Activated T-cell treated with anti-CD3 and anti-CD28 coated beads, Interleukin-2, amount 50 U/mL, for 72 hours (primary cell): ENCODE measurements around the gene PTTG1IP. TPM values are rescaled to one million over a fixed set of nuclear protein-coding genes. Genes with fewer than 3 reads are reported as not detected.

Source experiments
- ATAC-seq, 2 donors: fragments of 150-1000 bp; cut with Tn5 transposase; replicated peaks in 1 of 2; 2 replicates each; pipeline ENCODE4 v1.10.0; 2021; ENCODE audit warnings: moderate library complexity in 2 of 2, mild to moderate bottlenecking in 1 of 2
- DNase-seq, 2 donors: peaks; one replicate each; pipeline ENCODE4 v3.0.0; 2021 to 2022; ENCODE audit warnings: mixed read lengths in 1 of 2
- H3K27ac Mint-ChIP-seq: one replicate; pipeline ENCODE4 v1.8.0; 2022; ENCODE audit warnings: mild to moderate bottlenecking, moderate library complexity, mixed read lengths
- H3K27me3 Mint-ChIP-seq: one replicate; pipeline ENCODE4 v1.8.0; 2022; ENCODE audit warnings: low read depth, mixed read lengths
- H3K36me3 Mint-ChIP-seq, 2 donors: one replicate each; pipeline ENCODE4 v1.8.0; 2022; ENCODE audit warnings: mixed read lengths in 2 of 2, mild to moderate bottlenecking in 1 of 2; ENCODE audit not compliant: insufficient read depth in 2 of 2
- H3K4me1 Mint-ChIP-seq: one replicate; pipeline ENCODE4 v1.8.0; 2022; ENCODE audit warnings: low read depth, mixed read lengths
- H3K4me3 Mint-ChIP-seq, 2 donors: one replicate each; pipeline ENCODE4 v1.8.0; 2022; ENCODE audit warnings: mild to moderate bottlenecking in 2 of 2, mixed read lengths in 2 of 2, moderate library complexity in 2 of 2
- H3K9me3 Mint-ChIP-seq, 2 donors: one replicate each; pipeline ENCODE4 v1.8.0; 2022; ENCODE audit warnings: mixed read lengths in 2 of 2
- total RNA-seq, 2 donors: library from RNA; stranded (reverse); gene quantifications; one replicate each; pipeline ENCODE4 v1.2.3, GENCODE V29; 2022

PTTG1IP gene
- total RNA-seq, 2 donors from 2014 or later = 63.9 to 70.5 TPM

- Mint-ChIP-seq H3K9me3 (no peaks in the 10 kb centered on the region), H3K36me3 (peaks cover 5 to 21% of the 10 kb centered on the region in 2 donors), H3K27ac (peak overlapping the region; percentile 80), H3K27me3 (no peaks in the 10 kb centered on the region), H3K4me3 (peak overlapping the region; percentile 96 to 99), H3K4me1 (peaks cover 44% of the 10 kb centered on the region)
- peak in 1 of 2 donors; percentile 14 for DNase-seq
- peak; percentile 9 to 16 for ATAC-seq
Observed at GRCh38 chr21:44802396-44803153, 70.9 kb downstream of the PTTG1IP start.

GRCh38 chr21:44801468-44802395, 71.8 kb downstream of the PTTG1IP start, which contains the start of gene UBE2G2:
TSS of gene UBE2G2 (minus strand) at chr21:44801820. CDS start at chr21:44801748, 72 bp downstream.
- peaks cover 6 to 27% of the 10 kb centered on the region in 2 donors for H3K36me3 Mint-ChIP-seq
- DNase-seq (peak; percentile 91 to 94), ATAC-seq (peak; percentile 97 to 98)
- H3K4me3 Mint-ChIP-seq = peak within 1 kb of the TSS; percentile 96 to 99
- peaks cover 50% of the 10 kb centered on the region for H3K4me1 Mint-ChIP-seq
- no peaks in the 10 kb centered on the region for H3K9me3 Mint-ChIP-seq
- no peaks in the 10 kb centered on the region for H3K27me3 Mint-ChIP-seq
- H3K27ac Mint-ChIP-seq = peak within 1 kb of the TSS; percentile 97

GRCh38 chr21:44800971-44801467, 72.5 kb downstream of the PTTG1IP start:
- peak overlapping the region; percentile 97 for H3K27ac Mint-ChIP-seq
- peaks cover 7 to 25% of the 10 kb centered on the region in 2 donors for H3K36me3 Mint-ChIP-seq
- no peaks in the 10 kb centered on the region for H3K9me3 Mint-ChIP-seq
- ATAC-seq (peak; percentile 48 to 61), DNase-seq (peak in 1 of 2 donors; percentile 15)
- no peaks in the 10 kb centered on the region for H3K27me3 Mint-ChIP-seq
- H3K4me3 Mint-ChIP-seq = peak overlapping the region; percentile 96 to 99
- H3K4me1 Mint-ChIP-seq = peaks cover 57% of the 10 kb centered on the region

- peak overlapping the region; percentile 97 for H3K27ac Mint-ChIP-seq
- peaks cover 65% of the 10 kb centered on the region for H3K4me1 Mint-ChIP-seq
- no peaks in the 10 kb centered on the region for H3K9me3 Mint-ChIP-seq
- H3K27me3 Mint-ChIP-seq = no peaks in the 10 kb centered on the region
- no peak for ATAC-seq
- no peak for DNase-seq
- peak overlapping the region; percentile 96 to 99 for H3K4me3 Mint-ChIP-seq
- H3K36me3 Mint-ChIP-seq = peaks cover 7 to 18% of the 10 kb centered on the region in 2 donors
Observed at GRCh38 chr21:44800103-44800502, 73.4 kb downstream of the PTTG1IP start.

- no peak for ATAC-seq
- peak overlapping the region; percentile 74 for H3K27ac Mint-ChIP-seq
- H3K36me3 Mint-ChIP-seq = peaks cover 7 to 15% of the 10 kb centered on the region in 2 donors
- H3K27me3 Mint-ChIP-seq = no peaks in the 10 kb centered on the region
- peaks cover 65% of the 10 kb centered on the region for H3K4me1 Mint-ChIP-seq
- peak overlapping the region; percentile 96 to 99 for H3K4me3 Mint-ChIP-seq
- DNase-seq = no peak
- no peaks in the 10 kb centered on the region for H3K9me3 Mint-ChIP-seq
Observed at GRCh38 chr21:44799646-44800045, 73.8 kb downstream of the PTTG1IP start.

Other genes starting within 250 kb of the PTTG1IP start
- gene KRTAP10-9, start 246.6 kb downstream of the PTTG1IP start, total RNA-seq = not detected
- not detected for gene KRTAP10-10, start 236.3 kb downstream of the PTTG1IP start, total RNA-seq
- gene KRTAP10-11, start 227.3 kb downstream of the PTTG1IP start, total RNA-seq = not detected
- gene KRTAP12-4, start 219.0 kb downstream of the PTTG1IP start, total RNA-seq = not detected
- not detected for gene KRTAP12-3, start 215.8 kb downstream of the PTTG1IP start, total RNA-seq
- not detected for gene KRTAP12-2, start 206.8 kb downstream of the PTTG1IP start, total RNA-seq
- gene KRTAP12-1, start 191.5 kb downstream of the PTTG1IP start, total RNA-seq = not detected
- not detected for gene KRTAP10-12, start 176.5 kb downstream of the PTTG1IP start, total RNA-seq
- not detected for gene TSPEAR, start 162.1 kb downstream of the PTTG1IP start, total RNA-seq
- gene UBE2G2, start 71.9 kb downstream of the PTTG1IP start, total RNA-seq = 10 to 100 TPM; 85.2 to 95.6 TPM
- 10 to 100 TPM; 60.1 to 67.8 TPM for gene SUMO3, start 55.6 kb downstream of the PTTG1IP start, total RNA-seq
- gene ITGB2, start 47.2 kb upstream of the PTTG1IP start, total RNA-seq = 100 to 1,000 TPM; 248 to 287 TPM
- 10 to 100 TPM; 38.7 to 48.9 TPM for gene SLX9, start 66.3 kb upstream of the PTTG1IP start, total RNA-seq
- 10 to 100 TPM; 41.7 to 45.3 TPM for gene ADARB1, start 200.9 kb upstream of the PTTG1IP start, total RNA-seq